H54 (cell line): ENCODE results near the gene AK4.

ENCODE experiments used
- DNase-seq: peaks from one replicate; pipeline ENCODE4 v3.0.0; 2011; ENCODE audit warnings: low spot score, mixed read lengths; ENCODE audit not compliant: insufficient read length
- FAIRE-seq: peaks from 3 replicates; lab custom pipeline; 2011; peaks lifted over from hg19 to GRCh38; lab: Jason Lieb, UNC
- POLR2A ChIP-seq: IDR thresholded peaks from 2 replicates; pipeline ENCODE4 v1.6.1; 2011; ENCODE audit warnings: low read depth, mild to moderate bottlenecking, low read length

The AK4 gene

DNA sequence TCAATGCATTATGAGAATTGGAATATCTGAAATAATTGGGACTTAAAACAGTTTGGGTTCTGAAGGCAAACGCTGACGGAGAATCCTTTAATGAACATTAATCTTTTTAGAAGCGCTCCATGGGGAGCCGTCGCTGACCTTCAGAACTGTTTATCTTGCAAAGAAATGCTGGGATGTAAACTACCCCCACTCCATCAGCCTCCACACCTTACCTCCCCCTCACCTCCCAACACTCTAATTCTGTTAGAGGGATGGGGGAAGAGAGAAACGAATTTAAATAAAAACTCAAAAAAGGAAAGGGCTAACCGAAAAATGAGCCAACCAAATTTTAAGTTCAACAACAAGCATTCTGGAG lies 117.3 kb downstream of the AK4 start:
- FAIRE-seq, result no peak
- TF ChIP-seq POLR2A, result no peak
- no peak for DNase-seq

DNA sequence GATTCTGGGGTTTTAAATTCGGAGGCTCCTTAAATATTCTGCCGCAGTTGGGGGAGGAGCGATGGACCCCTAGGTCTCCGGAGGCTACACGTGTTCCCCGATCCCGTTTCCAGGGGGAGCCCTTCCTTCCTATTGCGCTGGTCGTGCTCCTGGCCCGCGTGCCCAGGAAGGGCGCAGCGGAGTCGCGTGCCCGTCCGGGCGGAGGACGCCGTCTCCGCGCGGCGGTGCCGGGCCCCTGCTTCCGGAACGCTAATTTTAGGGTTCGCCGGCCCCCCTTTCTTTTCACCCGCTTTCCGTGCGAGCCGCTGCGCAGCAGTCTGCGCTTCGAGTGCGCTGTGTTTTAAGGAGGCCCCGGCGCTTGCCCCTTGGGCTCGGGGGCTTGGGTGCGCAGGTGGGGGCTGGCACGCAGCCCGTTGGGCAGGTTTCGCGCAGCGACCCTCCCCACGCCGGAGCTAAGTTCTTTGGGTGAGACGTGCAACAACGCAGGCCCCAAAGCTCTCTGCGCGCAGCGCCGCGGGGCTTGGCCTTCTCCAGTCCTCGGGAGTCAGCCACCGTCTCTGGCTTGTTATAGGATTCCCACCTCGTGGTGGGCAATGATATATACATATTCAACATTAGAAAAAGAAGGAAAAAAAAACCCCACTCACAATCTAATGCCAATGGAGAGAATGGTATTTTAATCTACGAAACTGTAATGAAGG lies 117.8 kb downstream of the AK4 start:
- no peak for TF ChIP-seq POLR2A
- no peak for DNase-seq
- FAIRE-seq, result no peak

GRCh38 chr1:65266476-65266875 lies 118.5 kb downstream of the AK4 start:
- no peak for FAIRE-seq
- DNase-seq, result no peak
- TF ChIP-seq POLR2A, result no peak

DNA sequence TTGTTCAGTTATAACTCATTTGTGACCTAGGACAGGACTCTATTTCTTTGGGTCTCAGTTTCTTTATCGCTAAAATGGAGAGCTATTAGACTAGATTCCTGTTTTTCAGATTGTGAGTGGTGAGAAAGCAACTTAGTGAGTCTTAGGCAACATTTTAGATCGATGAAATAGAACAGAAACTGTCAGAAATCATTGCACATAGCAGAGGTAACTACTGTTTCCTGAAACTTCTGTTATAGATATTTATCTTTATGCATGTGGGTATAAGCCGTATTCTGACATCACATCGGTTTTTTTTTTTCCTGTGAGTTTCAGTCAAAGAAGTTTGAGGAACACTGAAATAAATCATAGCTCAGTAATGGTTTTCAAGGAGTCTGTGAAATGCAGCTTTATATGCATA lies 119.3 kb downstream of the AK4 start:
- no peak for DNase-seq
- no peak for TF ChIP-seq POLR2A
- no peak for FAIRE-seq

GRCh38 chr1:65267683-65268082 lies 119.7 kb downstream of the AK4 start:
- no peak for FAIRE-seq
- DNase-seq, result no peak

DNA sequence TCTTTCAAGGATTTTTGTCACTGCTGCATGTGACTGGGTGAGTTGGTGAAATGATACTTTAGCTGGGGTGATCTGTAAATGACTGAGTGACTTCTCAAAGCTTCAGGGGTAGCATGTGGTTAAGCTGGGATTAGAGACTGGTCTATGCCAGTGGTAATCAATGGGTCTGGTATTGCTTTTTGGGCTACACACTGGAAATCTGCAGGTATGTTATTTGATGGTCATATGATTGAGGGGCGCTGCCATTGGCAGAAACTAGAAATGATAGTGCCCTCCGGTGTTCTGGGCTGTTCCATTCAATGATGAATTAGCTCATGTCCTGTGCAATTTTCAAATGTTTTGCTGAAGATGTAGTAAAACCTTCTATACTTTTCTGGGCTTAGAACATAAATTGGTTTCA lies 121.6 kb downstream of the AK4 start:
- TF ChIP-seq POLR2A, result no peak
- FAIRE-seq, result peak; percentile 58
- no peak for DNase-seq

More at GRCh38 chr1:65267683-65268082, 119.7 kb downstream of the AK4 start:
- no peak for TF ChIP-seq POLR2A

DNA sequence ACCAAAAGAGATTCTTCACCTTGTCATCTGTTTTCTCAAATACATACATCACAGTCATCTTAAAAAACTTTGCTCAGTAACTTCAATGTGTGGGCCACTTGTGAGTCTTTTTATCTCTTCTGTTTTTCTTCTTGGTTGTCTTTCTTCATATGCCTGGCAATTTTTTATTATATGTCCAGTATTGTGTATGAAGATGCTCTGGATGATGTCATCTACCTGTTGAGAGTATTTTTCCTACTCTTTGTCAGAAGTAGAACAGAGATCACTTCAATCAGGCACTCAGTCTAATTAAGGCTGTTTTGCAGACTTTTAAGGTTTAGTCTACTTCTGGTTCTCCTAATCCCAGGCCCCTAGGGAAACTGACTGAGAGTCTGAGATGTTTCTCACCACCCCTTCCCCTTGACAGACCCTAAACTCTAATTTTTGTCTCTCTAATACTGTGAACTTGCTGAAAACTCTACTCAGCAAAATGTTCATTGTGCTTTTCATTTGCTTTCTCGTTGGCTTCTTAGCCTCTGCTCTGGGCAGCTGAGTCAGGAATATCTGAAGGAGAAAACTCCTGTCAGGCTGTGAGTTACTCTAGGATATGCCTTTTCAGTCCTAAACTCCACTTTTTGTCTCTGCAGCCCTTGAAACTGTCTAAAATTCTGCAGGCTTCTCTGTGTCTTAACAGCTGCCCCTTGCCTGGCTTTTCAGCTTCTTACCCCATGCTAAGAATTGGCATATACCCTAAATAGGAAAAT lies 128.4 kb downstream of the AK4 start:
- DNase-seq (no peak), FAIRE-seq (no peak)
- no peak for TF ChIP-seq POLR2A

DNA sequence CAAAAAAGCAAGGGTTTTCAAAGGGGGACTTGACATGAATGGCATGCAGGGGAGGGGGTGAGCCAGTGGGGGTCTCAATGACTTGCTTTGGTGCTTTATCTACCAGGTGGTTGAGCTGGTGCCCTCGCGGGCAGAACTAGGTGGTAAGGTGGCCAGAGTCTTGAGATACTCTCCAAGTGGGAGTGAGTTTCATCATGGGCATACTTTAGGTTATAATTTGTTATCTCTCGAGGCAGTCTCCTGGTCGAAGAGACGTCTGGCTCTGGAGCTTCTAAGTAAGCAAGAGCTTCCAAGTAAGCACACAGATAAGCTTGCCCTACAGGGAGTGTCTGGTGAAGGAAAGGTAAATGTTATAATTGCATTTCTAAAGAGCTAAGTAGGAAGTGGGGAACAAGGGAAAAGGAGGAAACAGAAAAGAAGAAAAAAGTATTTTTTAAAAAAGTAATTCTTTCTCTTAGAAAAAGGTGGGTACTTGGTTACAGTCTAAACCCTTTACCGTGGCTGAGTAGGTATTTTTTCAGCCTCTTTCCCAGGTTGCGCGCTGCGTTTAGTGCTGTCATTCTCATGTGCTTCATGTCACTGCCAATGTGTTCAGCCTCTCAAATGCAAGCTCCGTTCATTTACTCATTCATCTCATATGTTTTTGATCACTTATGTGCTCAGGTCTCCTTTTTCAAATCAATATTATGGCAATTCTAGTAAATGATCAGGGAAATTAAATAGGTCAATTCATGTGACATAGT lies 129.8 kb downstream of the AK4 start:
- TF ChIP-seq POLR2A, result no peak
- no peak for FAIRE-seq
- DNase-seq, result no peak

GRCh38 chr1:65278376-65279069 lies 130.5 kb downstream of the AK4 start:
- DNase-seq (no peak), FAIRE-seq (no peak)
- no peak for TF ChIP-seq POLR2A

GRCh38 chr1:65279070-65279779 lies 131.2 kb downstream of the AK4 start:
- FAIRE-seq (no peak), DNase-seq (no peak)
- TF ChIP-seq POLR2A, result no peak
